Measurements from ENCODE around the gene XPNPEP1.

The XPNPEP1 gene

DNA sequence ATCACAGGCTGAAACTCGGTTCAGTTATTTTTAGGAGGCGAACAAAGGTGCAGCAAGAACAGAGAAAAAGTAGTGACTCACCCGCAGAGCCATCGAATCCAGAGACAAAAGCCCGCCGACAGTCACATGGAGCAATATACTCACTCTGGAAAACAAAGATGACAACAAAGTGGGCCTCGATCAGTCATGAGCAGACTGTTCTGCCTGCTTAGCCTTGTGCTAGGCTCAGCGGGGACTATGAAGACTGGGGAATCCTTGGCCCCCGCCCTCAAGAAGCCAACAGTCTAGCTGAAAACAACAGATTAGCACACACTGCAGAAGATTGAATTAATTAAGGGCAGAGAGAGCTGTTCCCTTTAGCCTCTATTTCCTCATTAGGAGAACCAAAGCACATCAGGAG, 30.4 kb downstream of the XPNPEP1 start:
- DNase-seq (ENCODE audit: low spot score), result no peak

DNA sequence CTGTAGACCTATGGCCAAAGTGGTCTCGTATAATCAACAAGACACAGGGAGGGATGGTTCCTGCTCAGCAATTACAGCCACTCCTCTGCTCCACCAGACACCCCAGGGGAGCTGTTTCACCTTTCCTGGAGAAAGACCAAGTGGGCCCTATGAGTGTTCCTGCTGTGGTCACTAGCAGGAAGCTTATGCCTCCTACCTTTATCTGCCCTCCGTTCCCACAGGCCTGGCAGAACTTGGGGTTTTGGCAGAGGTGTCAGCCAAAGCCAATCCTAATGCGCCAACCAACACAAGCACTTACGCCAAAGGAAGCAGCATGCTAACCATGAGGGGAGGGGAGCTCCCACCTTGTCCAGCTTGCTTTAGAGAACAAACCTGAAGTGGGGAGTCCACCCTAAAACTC, 31.2 kb downstream of the XPNPEP1 start:
- DNase-seq (ENCODE audit: low spot score), result no peak

GRCh38 chr10:109891105-109891504, 32.2 kb downstream of the XPNPEP1 start:
- no peak for DNase-seq (ENCODE audit: low spot score)

- DNase-seq (ENCODE audit: low spot score), result no peak
Observed at GRCh38 chr10:109889867-109890266, 33.4 kb downstream of the XPNPEP1 start.

DNA sequence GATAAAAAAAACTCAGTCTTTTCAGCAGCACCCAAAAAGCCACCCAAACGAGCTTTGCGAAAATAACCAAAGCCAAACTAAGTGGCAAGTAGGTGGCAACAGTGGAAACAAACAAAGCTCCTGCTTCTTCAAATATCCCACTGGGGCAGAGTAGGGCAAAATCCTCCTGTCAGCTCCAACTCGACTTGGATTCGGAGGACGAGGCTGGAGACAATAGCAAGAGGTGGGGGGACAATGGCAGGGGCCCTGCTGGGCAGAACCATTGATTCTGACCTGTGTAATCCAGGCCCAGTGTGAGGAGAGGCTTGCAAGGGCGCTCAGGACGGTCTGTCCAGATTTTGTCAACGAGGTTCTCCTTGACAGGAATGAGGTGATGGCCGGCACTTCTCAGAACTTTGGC, 35.5 kb downstream of the XPNPEP1 start:
- no peak for DNase-seq (ENCODE audit: low spot score)

- DNase-seq (ENCODE audit: low spot score), result no peak
Observed at GRCh38 chr10:109887243-109887642, 36.1 kb downstream of the XPNPEP1 start.

GRCh38 chr10:109886781-109887140, 36.5 kb downstream of the XPNPEP1 start:
- no peak for DNase-seq (ENCODE audit: low spot score)

DNA sequence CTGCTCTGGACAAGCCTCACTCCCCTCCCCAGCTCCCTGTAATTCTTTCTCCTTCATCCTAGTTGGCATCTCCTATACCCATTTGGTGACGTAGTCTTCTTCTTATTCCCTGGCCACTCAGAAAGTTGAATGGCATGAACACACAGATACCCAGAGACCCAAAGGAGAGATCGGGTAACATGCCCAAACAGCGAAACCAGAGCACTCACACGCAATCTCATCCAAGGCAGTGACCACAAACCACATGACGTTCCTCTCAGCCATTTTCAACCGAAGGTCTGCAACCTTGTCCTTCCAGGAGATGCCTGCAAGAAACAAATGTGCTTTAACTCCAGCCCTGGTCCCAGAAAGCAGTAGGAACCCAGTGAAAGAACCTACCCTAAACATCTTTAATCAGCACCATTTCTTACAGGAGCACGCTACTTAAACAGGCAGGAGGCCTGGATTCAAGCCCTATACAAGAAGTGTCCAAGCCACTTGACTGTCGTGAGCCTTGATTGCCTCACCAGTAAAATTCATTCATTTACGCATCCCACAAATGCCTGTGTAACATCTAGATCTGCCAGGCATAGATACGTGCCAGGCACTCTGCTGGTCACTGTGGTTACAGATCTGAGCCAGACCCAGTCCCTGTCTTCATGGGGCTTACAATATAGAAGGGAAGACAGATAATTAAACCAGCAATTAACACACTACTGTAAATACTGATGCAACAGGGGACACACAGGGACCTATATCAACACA, 37.1 kb downstream of the XPNPEP1 start:
- no peak for DNase-seq (ENCODE audit: low spot score)

- peak; percentile 82 for DNase-seq (ENCODE audit: low spot score)
Observed at GRCh38 chr10:109883859-109884771, 39.2 kb downstream of the XPNPEP1 start.

- DNase-seq (ENCODE audit: low spot score), result no peak
Observed at GRCh38 chr10:109882251-109883057, 40.9 kb downstream of the XPNPEP1 start.

GRCh38 chr10:109881769-109882057, 41.6 kb downstream of the XPNPEP1 start:
- no peak for DNase-seq (ENCODE audit: low spot score)

GRCh38 chr10:109880886-109881768, 42.2 kb downstream of the XPNPEP1 start:
- DNase-seq (ENCODE audit: low spot score), result no peak

GRCh38 chr10:109877546-109877945, 45.8 kb downstream of the XPNPEP1 start:
- DNase-seq (ENCODE audit: low spot score), result no peak

DNA sequence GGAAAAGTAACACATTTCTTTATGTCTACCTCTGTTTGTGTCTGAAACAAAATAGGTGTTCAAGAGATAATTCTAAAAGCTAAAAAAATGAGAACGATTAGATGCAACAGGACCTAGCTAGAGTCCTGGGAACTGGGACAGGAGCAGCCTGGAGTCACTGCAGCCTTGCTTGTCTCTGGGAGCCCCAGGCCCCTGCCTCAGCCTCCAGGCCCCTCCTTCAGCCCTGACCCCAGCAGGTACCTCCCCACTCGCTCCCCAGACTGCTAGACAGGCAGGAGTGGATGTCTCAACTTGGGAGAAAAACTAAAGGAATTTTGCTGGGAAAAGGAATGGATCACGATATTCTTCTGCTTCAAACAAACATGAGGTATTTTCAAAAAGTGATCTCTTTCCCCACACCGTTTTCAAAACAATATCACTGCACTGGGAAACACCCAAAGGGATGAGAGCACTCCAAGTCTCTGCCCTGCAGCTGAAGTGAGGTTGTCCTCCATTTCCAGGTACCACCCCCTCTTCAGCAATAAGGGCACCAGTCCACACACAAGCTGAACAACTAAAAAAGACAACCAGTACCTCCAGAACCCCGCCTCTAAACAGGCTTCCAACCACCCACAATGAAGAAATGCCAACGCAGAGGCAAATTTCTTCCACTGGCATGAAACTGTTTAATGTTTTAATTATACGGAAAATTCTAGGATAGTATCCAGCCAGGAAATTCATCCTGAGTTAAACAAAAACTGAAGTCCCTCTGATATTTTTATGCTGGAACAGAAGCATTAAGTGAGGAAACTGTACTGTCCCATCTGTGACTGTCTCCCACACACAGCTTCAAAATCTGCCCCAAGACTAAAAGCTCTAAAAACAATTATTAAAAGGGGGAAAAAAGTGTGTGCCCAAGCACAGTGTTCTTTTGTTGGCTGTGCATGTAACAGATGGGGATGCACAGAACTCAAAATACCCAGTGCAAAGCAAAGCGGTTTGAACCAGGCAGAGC, 47.2 kb downstream of the XPNPEP1 start:
- no peak for DNase-seq (ENCODE audit: low spot score)

- DNase-seq (ENCODE audit: low spot score), result no peak
Observed at GRCh38 chr10:109875151-109875568, 48.2 kb downstream of the XPNPEP1 start.

DNA sequence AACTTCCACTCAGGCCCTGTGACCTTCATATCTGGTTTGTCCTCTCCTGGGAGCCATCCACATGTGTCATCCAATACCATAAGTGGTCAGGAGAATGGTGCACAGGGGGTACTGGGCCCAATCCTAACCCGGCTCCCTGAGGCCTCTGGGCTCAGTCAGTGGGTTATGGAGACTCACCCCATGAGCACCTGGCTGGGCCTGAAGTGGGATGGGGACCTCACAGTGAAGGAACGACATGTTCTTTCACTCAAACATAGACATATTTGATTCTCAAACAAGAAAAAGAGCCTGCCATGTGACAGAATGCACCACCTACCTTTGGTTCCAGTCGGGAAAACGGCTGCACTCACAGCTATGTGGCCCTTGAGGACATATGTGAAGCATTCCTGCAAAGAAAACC, 51.8 kb downstream of the XPNPEP1 start:
- no peak for DNase-seq (ENCODE audit: low spot score)

DNA sequence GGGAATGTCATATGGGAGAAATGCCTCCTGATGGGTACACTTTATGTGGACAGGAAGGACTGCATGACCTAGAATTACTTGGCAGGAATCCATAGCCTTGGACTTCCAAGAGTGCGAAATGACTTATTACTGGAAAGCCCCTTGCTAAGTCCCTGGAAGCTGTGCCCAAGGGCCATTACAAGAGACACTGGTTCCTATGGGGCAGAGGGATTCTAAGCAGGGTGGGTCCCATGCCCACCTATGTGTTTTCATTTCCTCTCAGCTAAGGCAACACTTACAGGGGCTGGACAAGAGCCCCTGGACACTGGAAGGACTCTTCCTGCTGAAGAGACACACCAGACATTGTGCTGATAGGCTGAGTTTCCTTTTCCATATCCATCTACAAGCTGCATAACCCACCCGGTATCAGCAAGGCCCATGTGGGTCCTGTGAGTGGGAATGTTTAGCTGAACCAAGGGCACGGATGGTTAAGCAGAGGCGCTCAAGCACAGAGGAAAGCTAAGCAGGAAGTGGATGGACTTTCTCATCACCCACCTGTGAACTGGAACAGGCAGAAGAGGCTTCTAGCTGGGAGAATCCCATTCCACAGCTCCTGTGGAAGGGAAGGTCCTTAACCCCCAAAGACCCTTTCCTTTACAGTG, 56.2 kb downstream of the XPNPEP1 start:
- no peak for DNase-seq (ENCODE audit: low spot score)

DNA sequence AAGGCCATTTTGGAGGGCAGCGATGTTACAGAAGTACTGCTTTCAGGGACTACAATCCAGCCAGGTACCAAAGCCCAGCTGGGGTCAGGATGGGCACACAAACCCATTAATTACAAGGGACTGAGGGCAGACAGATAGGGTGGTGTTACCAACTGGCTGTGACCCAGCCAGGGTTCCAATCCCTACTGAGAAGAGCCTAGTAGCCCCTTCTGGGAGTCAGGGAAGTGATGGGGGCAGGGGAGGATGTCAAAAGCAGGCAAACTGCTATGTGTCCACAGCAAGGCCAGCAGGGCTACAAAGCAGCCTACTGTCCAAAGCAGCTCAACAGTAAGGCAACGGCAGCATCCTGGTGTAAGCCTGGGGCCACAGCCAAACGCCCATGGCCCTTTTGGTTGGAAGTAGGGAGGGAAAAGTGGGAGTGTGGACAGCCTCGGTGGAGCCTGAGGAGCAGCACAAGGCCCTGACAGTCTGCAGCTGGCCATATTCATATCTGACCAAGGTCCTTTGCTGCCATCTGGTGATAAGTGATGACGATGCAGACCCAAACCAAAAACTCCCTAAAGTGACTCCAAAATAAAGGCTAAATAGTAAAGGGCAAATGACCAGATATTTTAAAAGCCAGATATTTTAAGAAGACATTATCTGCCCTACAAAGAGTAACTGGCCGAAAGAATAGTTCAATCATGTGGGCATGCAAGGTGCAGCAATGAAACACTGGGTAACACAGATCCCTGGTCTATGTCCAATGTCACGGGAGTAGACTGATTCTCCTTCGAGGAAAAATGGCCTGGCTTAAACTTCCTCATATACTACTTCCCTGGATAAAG, 56.9 kb downstream of the XPNPEP1 start:
- peak; percentile 36 for DNase-seq (ENCODE audit: low spot score)

DNA sequence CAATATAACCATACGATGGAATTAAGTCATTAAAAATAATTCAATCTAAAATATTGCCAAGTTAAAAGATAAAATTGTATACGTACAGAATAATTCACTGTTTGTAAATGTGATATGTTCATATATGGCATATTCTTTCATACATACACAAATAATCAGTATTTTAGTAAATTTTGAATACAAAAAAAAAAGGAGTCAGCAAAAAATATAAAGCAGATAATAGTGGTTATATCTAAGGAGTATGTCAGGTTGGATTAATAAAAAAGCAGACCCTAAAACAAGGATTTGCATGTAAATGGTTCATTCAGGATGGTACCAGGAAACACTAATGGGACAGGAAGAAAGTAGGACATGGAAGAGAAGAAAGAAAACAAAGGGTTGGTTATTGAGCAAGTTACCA, 59.5 kb downstream of the XPNPEP1 start:
- no peak for DNase-seq (ENCODE audit: low spot score)

Data from D341Med (cell line).